DMS53 (cell line): ENCODE measurements around the gene NMT1.

Experiments used
- DNase-seq: peaks from one replicate; lab custom pipeline; 2025; lab: John Stamatoyannopoulos, UW

NMT1 gene

DNA sequence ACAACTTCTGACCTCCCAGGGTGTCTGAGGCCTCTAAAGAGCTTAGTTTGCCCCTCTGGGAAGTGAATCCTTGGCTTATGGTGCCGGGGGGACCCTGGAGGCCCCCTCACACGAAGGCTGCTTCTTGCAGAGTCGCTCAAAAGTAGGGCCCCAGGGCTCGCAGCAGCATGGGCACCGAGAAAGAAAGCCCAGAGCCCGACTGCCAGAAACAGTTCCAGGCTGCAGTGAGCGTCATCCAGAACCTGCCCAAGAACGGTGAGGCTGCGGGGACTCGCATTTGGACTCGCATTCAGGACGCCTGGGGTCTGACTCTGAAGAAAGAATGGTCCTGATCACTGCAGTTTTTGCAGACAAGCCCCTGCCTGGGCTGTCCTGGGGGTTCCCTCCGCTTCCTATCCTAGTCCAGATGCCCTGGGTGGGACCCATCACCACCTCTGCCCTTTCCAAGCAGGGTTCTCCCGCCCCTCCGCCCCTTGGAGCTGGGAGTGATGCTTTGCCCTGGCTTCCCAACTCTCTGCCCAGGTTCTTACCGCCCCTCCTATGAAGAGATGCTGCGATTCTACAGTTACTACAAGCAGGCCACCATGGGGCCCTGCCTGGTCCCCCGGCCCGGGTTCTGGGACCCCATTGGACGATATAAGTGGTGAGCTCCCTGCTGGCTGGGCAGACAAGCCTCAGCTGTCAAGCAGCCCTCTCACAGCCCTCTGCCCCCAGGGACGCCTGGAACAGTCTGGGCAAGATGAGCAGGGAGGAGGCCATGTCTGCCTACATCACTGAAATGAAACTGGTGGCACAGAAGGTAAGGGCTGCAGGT, 75.1 kb downstream of the NMT1 start:
- peak; percentile 57 for DNase-seq

DNA sequence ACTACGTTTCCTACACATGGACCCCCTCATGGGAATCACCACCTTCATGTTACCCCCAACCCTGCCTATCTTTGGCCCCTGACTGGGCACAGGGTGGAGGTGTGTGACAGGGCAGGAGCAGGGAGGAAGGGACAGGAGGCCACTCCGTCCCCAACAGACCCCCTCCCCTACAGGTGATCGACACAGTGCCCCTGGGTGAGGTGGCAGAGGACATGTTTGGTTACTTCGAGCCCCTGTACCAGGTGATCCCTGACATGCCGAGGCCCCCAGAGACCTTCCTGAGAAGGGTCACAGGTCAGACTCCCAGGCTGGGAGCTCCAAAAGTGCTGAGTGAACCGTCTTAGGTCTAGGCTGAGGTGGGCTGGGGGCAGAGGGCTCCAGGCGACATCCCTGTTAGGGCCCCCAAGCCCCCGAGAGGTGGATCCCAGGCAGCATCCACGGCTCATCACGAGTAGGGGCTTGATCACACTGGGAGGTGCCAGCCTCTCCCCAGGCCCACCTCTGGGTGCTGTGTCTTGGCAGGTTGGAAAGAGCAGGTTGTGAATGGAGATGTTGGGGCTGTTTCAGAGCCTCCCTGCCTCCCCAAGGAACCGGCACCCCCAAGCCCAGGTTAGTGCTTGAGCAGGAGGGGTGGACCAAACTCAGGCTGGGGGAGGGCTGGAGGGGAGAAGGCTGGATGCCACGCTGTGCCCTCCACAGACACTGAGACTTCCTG, 75.9 kb downstream of the NMT1 start:
- DNase-seq = no peak

DNA sequence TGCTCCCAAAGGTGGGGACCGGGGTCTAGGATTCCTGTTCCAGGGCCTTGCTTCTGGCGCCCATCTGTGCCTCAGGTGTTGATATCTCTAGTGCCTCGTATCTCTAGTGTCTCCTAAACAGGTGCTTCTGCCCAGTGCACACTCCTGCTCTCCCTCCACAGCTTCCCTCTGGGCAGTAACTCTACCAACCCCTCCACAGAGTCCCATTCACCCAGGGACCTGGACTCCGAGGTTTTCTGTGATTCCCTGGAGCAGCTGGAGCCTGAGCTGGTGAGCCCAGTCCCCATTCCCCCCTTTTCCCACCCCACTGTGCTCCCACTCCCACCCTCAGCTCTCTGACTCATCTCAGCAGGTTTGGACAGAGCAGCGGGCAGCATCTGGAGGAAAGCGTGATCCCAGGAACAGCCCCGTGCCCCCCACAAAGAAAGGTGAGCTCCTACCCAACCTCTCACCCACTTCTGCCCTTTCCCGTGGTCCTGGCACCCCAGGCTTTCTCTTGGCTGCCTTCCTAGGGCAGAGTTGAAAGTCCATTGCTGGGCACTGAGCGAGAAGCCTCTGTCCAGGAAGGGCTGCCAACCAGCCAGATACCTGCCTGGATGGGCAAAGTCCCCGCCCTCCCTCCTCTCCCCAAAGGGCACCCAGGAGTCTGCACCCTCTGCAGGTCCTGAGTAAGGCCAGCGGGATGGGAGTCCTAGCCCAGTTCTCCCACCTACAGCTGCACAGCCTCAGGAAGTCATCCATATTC, 76.6 kb downstream of the NMT1 start:
- no peak for DNase-seq

DNA sequence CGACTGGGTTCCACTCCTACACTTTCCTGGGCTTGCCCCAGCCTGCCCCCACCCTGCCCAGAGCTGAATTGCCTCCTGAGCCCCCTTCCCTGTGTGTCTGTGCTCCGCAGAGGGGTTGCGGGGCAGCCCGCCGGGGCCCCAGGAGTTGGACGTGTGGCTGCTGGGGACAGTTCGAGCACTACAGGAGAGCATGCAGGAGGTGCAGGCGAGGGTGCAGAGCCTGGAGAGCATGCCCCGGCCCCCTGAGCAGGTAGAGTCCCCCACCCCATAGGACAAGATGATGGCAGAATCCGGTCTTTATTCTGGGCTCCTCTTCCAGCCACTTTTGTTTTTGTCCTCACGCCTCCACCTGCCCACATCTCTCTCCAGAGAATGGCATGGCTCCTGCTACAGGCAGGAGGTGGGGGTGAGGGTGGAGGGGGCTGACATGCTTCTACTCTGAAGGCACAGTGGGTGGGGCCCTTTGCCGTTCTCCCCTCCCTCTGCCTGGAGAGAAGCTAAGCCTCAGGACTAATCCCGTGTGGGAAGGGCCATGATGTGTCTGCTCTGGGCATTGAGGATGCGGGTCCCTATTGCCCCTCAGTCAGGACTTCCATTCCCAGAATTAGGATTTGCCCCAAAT, 77.9 kb downstream of the NMT1 start:
- no peak for DNase-seq

DNA sequence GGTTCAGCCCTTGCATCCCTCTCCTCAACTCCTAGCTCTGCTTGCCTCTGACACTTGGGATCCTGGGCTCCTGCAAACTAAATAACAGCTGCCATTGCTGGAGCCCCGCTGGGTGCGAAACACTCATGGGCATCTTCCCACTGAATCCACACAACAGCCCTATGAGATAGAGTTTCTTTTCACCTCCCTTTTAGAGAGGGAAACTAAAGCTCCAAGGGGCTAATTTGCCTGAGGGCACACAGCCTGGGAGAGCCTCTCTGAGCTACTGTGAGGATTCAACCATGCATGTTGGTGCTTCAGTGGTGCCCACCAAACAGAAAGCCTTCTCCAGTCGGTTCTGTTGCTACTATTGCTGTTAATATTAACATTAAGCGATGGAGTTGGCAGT, 78.4 kb downstream of the NMT1 start:
- DNase-seq = no peak

- no peak for DNase-seq
Measured at GRCh38 chr17:45143094-45143670, 82.1 kb downstream of the NMT1 start.

DNA sequence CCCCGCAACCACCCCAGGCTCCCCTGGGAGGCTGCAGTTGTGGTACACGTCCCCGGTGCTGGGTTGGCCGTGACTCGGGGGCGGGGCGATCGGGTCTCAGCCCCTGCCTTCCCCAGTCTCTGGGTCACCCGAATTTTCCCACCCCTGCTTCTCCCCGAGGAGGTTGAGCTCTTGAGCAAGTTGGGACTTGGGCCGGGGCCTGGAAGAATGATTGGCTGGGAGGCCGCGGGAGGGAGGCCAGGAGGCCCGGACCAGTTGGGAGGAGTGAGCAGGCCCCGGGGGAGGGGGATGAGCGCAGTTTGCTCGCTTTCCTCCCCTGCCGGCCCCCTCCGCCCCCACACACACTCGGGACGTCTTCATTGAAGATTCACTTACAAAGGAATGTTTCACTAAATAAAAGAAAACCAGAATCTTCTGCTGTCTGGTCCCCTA, 82.7 kb downstream of the NMT1 start:
- no peak for DNase-seq

GRCh38 chr17:45144199-45145034, 83.3 kb downstream of the NMT1 start:
- peak; percentile 69 for DNase-seq

DNA sequence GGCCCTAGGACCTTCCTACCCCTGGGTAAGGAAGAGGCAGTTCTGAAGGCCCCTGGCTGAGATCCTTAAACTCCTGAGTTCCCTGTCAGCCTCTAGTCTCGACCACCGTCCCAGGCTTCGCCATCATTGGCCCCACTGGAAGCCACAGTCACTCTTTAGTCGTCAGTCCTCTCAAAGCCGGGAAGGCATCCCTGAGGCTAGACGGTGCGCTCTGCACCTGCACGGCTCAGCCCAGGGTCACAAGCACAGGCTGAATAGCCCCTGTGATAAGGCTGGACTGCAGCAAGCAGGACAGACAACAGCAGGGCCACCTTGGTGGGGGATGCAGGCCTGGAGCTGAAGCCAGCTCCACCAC, 83.9 kb downstream of the NMT1 start:
- peak; percentile 66 for DNase-seq

DNA sequence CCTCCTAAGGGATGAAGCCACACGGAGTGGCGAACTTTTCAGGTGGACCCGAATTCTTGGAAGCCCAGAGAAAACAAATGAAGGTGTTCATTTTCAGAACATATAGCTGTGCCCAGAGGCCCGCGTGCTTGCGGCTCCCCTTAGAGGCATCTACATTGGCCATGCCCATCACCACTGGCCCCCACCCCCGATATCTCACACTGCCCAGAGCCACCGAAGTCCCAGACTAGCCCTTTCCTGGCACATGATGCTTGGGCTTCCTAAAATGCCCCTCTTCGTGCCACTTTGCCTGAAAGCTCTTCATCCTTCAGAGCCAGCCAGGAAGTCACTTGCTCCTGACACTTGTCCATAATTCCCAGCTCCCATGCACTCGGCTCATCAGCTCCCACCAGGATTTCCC, 85.0 kb downstream of the NMT1 start:
- no peak for DNase-seq

DNA sequence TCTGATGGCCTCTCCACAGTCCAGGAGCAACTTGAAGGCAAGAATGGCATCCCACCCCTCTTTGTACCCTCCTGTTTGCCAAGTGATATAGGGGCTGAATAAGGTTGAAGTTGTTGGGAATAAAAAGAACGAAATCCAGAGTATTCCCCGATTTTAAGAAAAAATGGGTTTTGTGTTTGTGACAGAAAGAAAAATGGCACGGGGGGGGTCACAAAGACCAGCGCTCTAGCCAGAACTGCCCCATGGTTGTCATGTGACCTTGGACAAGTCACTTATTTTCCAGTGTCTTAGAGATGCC, 85.4 kb downstream of the NMT1 start:
- DNase-seq = no peak

DNA sequence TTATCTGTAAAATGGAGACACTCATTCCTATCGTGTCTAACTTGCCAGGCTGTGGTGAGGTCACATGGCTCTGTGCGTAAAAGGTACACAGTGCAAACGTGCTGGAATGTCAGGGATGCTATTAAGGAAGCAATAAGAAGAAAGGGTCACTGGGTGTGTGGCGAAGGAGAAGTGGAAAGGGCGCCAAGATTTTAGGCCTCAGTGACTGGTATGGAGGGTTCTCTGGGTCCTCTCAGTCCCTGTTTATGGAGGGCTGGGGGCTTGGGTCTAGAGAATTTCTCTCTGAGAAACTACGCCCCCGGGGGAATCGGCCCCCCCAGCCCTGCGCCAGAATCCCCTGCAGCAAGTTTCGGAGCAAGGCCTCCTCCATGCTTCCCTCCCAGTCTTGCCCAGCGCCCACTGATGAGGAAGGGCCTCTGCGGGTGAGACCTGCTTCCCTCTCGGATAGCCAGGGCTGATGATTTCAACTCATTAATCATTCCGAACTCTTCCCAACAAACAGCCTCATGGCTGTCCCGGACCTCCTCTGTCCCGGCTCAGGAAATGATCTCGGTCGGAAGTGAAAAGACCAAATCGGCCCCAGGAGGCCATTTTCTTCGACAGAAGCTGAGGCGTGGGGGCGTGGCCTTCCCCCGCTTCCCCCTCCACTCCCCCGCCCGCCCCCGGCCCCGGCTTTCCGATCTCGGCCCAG, 85.9 kb downstream of the NMT1 start:
- DNase-seq = peak; percentile 92

- peak; percentile 99 for DNase-seq
Measured at GRCh38 chr17:45147581-45148182, 86.6 kb downstream of the NMT1 start.

- peak; percentile 100 for DNase-seq
Measured at GRCh38 chr17:45148183-45149036, 87.3 kb downstream of the NMT1 start, which contains the start of gene HEXIM1. TSS of gene HEXIM1 (plus strand) at chr17:45148475. CDS start at chr17:45149191, 716 bp downstream.

- DNase-seq = peak; percentile 92
Measured at GRCh38 chr17:45149037-45149668, 88.0 kb downstream of the NMT1 start.

GRCh38 chr17:45149669-45150664, 88.8 kb downstream of the NMT1 start:
- peak; percentile 88 for DNase-seq
